Neural cell (in vitro differentiated cells): ENCODE measurements around the gene ITGB5. TPM values are rescaled to one million over a fixed set of nuclear protein-coding genes. Genes with fewer than 3 reads are reported as not detected.
"Not testable (repeated sequence)": the region's sequence is repeated elsewhere in the genome, so short reads cannot be mapped to it uniquely, and the experiment has no call there.

Experiments used
- H2AFZ ChIP-seq: fragments of 200-600, 300-800 bp; sonication (generic), shearing (Covaris generic); 2 replicates; pipeline ENCODE4 v1.6.0; 2014; ENCODE audit warnings: low read depth, mild to moderate bottlenecking, antibody characterized with exemption, low read length, moderate library complexity
- H3F3A ChIP-seq: fragments of 200-600 bp; shearing (Covaris generic); 2 replicates; pipeline ENCODE4 v1.6.1; 2016; ENCODE audit warnings: mild to moderate bottlenecking, moderate library complexity, mixed read lengths, antibody characterized with exemption, low read length; ENCODE audit not compliant: insufficient read depth, poor library complexity, severe bottlenecking
- H3K27ac ChIP-seq: fragments of 200-600, 300-800 bp; sonication (generic), shearing (Covaris generic); 2 replicates; pipeline ENCODE4 v1.5.1; 2014; ENCODE audit warnings: mild to moderate bottlenecking, low read length, moderate library complexity
- H3K27me3 ChIP-seq: fragments of 300-800, 200-600 bp; sonication (generic), shearing (Covaris generic); 2 replicates; pipeline ENCODE4 v1.6.0; 2014; ENCODE audit warnings: mild to moderate bottlenecking, low read depth, low read length, moderate library complexity; ENCODE audit not compliant: insufficient read depth
- H3K36me3 ChIP-seq: fragments of 300-800, 200-600 bp; sonication (generic), shearing (Covaris generic); 2 replicates; pipeline ENCODE4 v1.5.1; 2014; ENCODE audit warnings: mild to moderate bottlenecking, antibody characterized with exemption, low read length, moderate library complexity; ENCODE audit not compliant: insufficient read depth
- H3K4me2 ChIP-seq: fragments of 300-800, 200-600 bp; sonication (generic), shearing (Covaris generic); 2 replicates; pipeline ENCODE4 v1.6.0; 2014; ENCODE audit warnings: mild to moderate bottlenecking, low read length
- H3K4me3 ChIP-seq: fragments of 300-800, 200-600 bp; sonication (generic), shearing (Covaris generic); 2 replicates; pipeline ENCODE4 v1.5.1; 2014; ENCODE audit warnings: mild to moderate bottlenecking, low read length, moderate library complexity
- H3K79me2 ChIP-seq: fragments of 200-600 bp; shearing (Covaris generic); replicated peaks from 2 replicates; pipeline ENCODE4 v1.6.0; 2014; ENCODE audit warnings: mild to moderate bottlenecking, low read length, moderate library complexity; ENCODE audit not compliant: insufficient read depth
- H3K9ac ChIP-seq: fragments of 300-800, 200-600 bp; sonication (generic), shearing (Covaris generic); 2 replicates; pipeline ENCODE4 v1.6.1; 2016; ENCODE audit warnings: mild to moderate bottlenecking, low read length, mixed read lengths
- H3K9me2 ChIP-seq: fragments of 200-600 bp; shearing (Covaris generic); 2 replicates; pipeline ENCODE4 v1.6.1; 2016; ENCODE audit warnings: mild to moderate bottlenecking, low read length, mixed read lengths; ENCODE audit not compliant: insufficient read depth
- H3K9me3 ChIP-seq: fragments of 200-600, 300-800 bp; sonication (generic), shearing (Covaris generic); 2 replicates; pipeline ENCODE4 v1.6.1; 2016; ENCODE audit warnings: mild to moderate bottlenecking, mixed run types, low read length, moderate library complexity, mixed read lengths
- H4K20me1 ChIP-seq: fragments of 200-600 bp; shearing (Covaris generic); 2 replicates; pipeline ENCODE4 v1.6.1; 2016; ENCODE audit warnings: mild to moderate bottlenecking, mixed run types; ENCODE audit not compliant: insufficient read depth
- CTCF ChIP-seq: fragments of 450-650 bp; IDR thresholded peaks from 2 replicates; pipeline ENCODE4 v1.5.1; 2014; ENCODE audit warnings: antibody characterized with exemption, mild to moderate bottlenecking, moderate library complexity; ENCODE audit not compliant: poor library complexity, severe bottlenecking
- EP300 ChIP-seq: fragments of 450-650 bp; conservative IDR thresholded peaks from 2 replicates; pipeline ENCODE4 v1.6.1; 2014; ENCODE audit warnings: antibody characterized with exemption, mild to moderate bottlenecking, moderate library complexity; ENCODE audit not compliant: poor library complexity, severe bottlenecking
- EZH2 ChIP-seq: fragments of 200-600, 300-800 bp; shearing (Covaris generic), sonication (generic); IDR thresholded peaks from 2 replicates; pipeline ENCODE4 v1.6.1; 2014; ENCODE audit warnings: antibody characterized with exemption, low read length, borderline replicate concordance, mild to moderate bottlenecking; ENCODE audit not compliant: insufficient read depth, poor library complexity, severe bottlenecking
- MXI1 ChIP-seq: fragments of 450-650 bp; conservative IDR thresholded peaks from 2 replicates; pipeline ENCODE4 v1.6.1; 2014; ENCODE audit warnings: antibody characterized with exemption, mild to moderate bottlenecking; ENCODE audit not compliant: poor library complexity, severe bottlenecking
- POLR2AphosphoS5 ChIP-seq: IDR thresholded peaks from 2 replicates; pipeline ENCODE4 v1.6.1; 2012
- RAD21 ChIP-seq: fragments of 450-650 bp; conservative IDR thresholded peaks from 2 replicates; pipeline ENCODE4 v1.6.1; 2014; ENCODE audit warnings: antibody characterized with exemption, mild to moderate bottlenecking, moderate library complexity
- REST ChIP-seq: IDR thresholded peaks from 2 replicates; pipeline ENCODE4 v1.6.1; 2012; ENCODE audit warnings: borderline replicate concordance
- SMC3 ChIP-seq: fragments of 450-650 bp; conservative IDR thresholded peaks from 2 replicates; pipeline ENCODE4 v1.6.1; 2014; ENCODE audit warnings: antibody characterized with exemption, mild to moderate bottlenecking, moderate library complexity; ENCODE audit not compliant: poor library complexity
- TAF1 ChIP-seq: IDR thresholded peaks from 2 replicates; pipeline ENCODE4 v1.6.1; 2012; ENCODE audit warnings: low read depth
- polyA plus RNA-seq: library from polyadenylated mRNA; depleted of rRNA; stranded (reverse); fragments of >200 nt; gene quantifications from 2 replicates; pipeline ENCODE4 v1.2.3, GENCODE V29; 2014

The ITGB5 gene
- polyA plus RNA-seq, 1 donor from 2014 or later: 1.2 TPM

GRCh38 chr3:124752051-124752450 lies 135.1 kb downstream of the ITGB5 start:
- no peak for TF ChIP-seq SMC3
- no peak for TF ChIP-seq POLR2AphosphoS5
- no peak for TF ChIP-seq REST
- no peak for TF ChIP-seq CTCF
- no peak for TF ChIP-seq RAD21
- TF ChIP-seq EP300: no peak
- TF ChIP-seq MXI1: no peak
- TF ChIP-seq EZH2: no peak
- no peak for TF ChIP-seq TAF1
- no peaks in the 10 kb centered on the region for H3K9me2 ChIP-seq
- no peak overlapping the region for H3K9ac ChIP-seq
- H3K9me3 ChIP-seq: no peaks in the 10 kb centered on the region
- no peak overlapping the region for H3K4me2 ChIP-seq
- no peaks in the 10 kb centered on the region for H3K27me3 ChIP-seq
- H3K27ac ChIP-seq: no peak overlapping the region
- no peaks in the 10 kb centered on the region for H3F3A ChIP-seq
- H3K79me2 ChIP-seq: no peaks in the 10 kb centered on the region
- H3K4me3 ChIP-seq: no peak overlapping the region
- no peak overlapping the region for H2AFZ ChIP-seq
- H4K20me1 ChIP-seq: no peaks in the 10 kb centered on the region
- no peaks in the 10 kb centered on the region for H3K36me3 ChIP-seq

GRCh38 chr3:124751501-124751900 lies 135.7 kb downstream of the ITGB5 start:
- no peaks in the 10 kb centered on the region for H3K27me3 ChIP-seq
- no peaks in the 10 kb centered on the region for H3K9me2 ChIP-seq
- H3K27ac ChIP-seq: no peak overlapping the region
- H3K9ac ChIP-seq: no peak overlapping the region
- no peak overlapping the region for H3K4me2 ChIP-seq
- H3F3A ChIP-seq: no peaks in the 10 kb centered on the region
- no peaks in the 10 kb centered on the region for H3K79me2 ChIP-seq
- H3K9me3 ChIP-seq: no peaks in the 10 kb centered on the region
- H2AFZ ChIP-seq: no peak overlapping the region
- no peaks in the 10 kb centered on the region for H4K20me1 ChIP-seq
- no peaks in the 10 kb centered on the region for H3K36me3 ChIP-seq
- TF ChIP-seq EP300 (no peak), REST (no peak), EZH2 (no peak), TAF1 (no peak), CTCF (no peak), SMC3 (no peak), POLR2AphosphoS5 (no peak), RAD21 (no peak), MXI1 (no peak)
- no peak overlapping the region for H3K4me3 ChIP-seq

GRCh38 chr3:124749877-124750276 lies 137.3 kb downstream of the ITGB5 start:
- H3K27ac ChIP-seq, H4K20me1 ChIP-seq, H3F3A ChIP-seq, H3K9me3 ChIP-seq, H3K4me3 ChIP-seq, H3K79me2 ChIP-seq, H3K27me3 ChIP-seq, H3K4me2 ChIP-seq, H2AFZ ChIP-seq, H3K9ac ChIP-seq, H3K9me2 ChIP-seq, H3K36me3 ChIP-seq: not testable (repeated sequence)
